Activated T-helper 1 cell treated with anti-CD3 and anti-CD28 coated beads, Interleukin-12 subunit alpha, Interleukin-12 subunit beta, Interleukin-2, Interleukin-4 antibody, amounts not matched to agents 30 ng/mL and 10 ng/mL and 1 ng/mL, durations not matched to agents 14 hours and 24 hours and 36 hours (primary cell): ENCODE results near the gene DDC. TPM values are rescaled to one million over a fixed set of nuclear protein-coding genes. Genes with fewer than 3 reads are reported as not detected.
"Not testable (repeated sequence)": the region's sequence is repeated elsewhere in the genome, so short reads cannot be mapped to it uniquely, and the experiment has no call there.

Experiments
- DNase-seq: peaks from one replicate; pipeline ENCODE4 v3.0.0; 2021; ENCODE audit warnings: low spot score
- H3K27ac Mint-ChIP-seq: one replicate; pipeline ENCODE4 v1.8.0; 2021; ENCODE audit warnings: mild to moderate bottlenecking, mixed read lengths
- H3K27me3 Mint-ChIP-seq: one replicate; pipeline ENCODE4 v1.8.0; 2022; ENCODE audit warnings: mild to moderate bottlenecking, moderate library complexity, mixed read lengths; ENCODE audit not compliant: insufficient read depth
- H3K36me3 Mint-ChIP-seq: one replicate; pipeline ENCODE4 v1.8.0; 2021; ENCODE audit warnings: low read depth, mixed read lengths
- H3K4me1 Mint-ChIP-seq: one replicate; pipeline ENCODE4 v1.8.0; 2021; ENCODE audit warnings: low read depth, mixed read lengths
- H3K4me3 Mint-ChIP-seq: one replicate; pipeline ENCODE4 v1.8.0; 2021; ENCODE audit warnings: mild to moderate bottlenecking, moderate library complexity, mixed read lengths
- H3K9me3 Mint-ChIP-seq: one replicate; pipeline ENCODE4 v1.8.0; 2021; ENCODE audit warnings: mixed read lengths
- intact Hi-C: fragments of 100-400 bp; cut with micrococcal nuclease; formaldehyde crosslinking; loops from one replicate; pipeline ENCODE4 v1.15.1; 2024
- total RNA-seq: library from RNA; stranded (reverse); gene quantifications from 2 replicates; pipeline ENCODE4 v1.2.3, GENCODE V29; 2022

DDC gene
- total RNA-seq, 1 donor from 2014 or later, result not detected

DNA sequence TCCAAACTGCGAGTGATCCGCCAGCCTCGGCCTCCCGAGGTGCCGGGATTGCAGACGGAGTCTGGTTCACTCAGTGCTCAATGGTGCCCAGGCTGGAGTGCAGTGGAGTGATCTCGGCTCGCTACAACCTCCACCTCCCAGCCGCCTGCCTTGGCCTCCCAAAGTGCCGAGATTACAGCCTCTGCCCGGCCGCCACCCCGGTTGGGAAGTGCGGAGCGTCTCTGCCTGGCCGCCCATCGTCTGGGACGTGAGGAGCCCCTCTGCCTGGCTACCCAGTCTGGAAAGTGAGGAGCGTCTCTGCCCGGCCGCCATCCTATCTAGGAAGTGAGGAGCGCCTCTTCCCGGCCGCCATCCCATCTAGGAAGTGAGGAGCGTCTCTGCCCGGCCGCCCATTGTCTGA lies 106.0 kb downstream of the DDC start:
- H3K27ac Mint-ChIP-seq, H3K4me1 Mint-ChIP-seq, H3K4me3 Mint-ChIP-seq, intact Hi-C loops, H3K36me3 Mint-ChIP-seq, H3K9me3 Mint-ChIP-seq, DNase-seq: not testable (repeated sequence)
- H3K27me3 Mint-ChIP-seq, result peaks cover 24% of the 10 kb centered on the region

DNA sequence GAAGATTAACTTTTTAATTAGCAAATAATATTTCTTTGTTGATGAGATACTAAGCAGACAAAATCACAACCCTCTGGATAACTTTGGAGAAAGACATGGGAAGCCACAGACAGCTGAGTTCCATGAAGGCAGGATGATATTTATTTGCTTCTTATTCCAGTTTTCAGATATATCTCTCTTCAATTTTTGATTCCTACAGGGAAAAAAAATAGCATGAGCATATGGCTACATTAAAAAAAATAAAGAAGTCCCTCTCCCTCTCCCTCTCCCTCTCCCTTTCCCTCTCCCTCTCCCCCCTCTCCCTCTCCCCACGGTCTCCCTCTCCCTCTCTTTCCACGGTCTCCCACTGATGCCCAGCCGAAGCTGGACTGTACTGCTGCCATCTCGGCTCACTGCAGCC lies 106.6 kb downstream of the DDC start:
- DNase-seq, intact Hi-C loops, H3K36me3 Mint-ChIP-seq, H3K27ac Mint-ChIP-seq, H3K9me3 Mint-ChIP-seq, H3K4me1 Mint-ChIP-seq, H3K4me3 Mint-ChIP-seq: not testable (repeated sequence)
- peaks cover 27% of the 10 kb centered on the region for H3K27me3 Mint-ChIP-seq

DNA sequence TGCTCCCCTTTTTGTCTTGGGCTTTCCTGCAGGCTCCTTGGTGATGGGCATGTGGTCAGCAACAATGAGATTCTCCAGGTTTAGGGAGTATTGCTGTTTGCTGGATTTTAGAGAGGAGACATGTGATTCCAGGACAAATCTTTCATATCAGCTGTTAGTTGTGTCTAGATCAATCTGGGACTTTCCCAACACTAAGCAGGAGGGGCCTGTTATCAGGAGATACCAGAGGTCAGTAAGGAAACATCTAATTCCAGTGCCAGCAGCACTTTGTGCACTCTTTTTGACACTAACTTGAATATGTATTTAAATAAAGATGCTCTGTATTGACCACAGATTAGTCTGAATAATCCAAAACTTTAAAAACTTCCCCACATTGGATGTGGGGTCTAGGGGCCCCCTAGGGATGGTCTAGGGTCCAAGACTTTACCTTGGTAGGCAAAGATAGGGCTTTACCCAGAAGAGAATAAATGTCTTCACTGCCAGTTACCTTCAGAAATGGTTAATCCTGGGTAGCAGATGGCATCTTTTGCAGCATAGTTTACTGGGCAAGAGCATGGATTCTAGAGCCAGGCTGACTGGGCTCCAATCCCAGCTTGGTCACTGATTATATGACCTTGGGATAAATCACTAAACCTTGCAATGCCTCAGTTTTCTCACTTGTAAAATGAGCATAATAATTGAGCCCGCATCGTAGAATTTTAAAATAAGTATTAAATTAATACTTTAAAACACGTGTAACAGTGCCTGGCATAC lies 108.7 kb downstream of the DDC start:
- H3K27ac Mint-ChIP-seq, result no peak overlapping the region
- H3K4me1 Mint-ChIP-seq, result no peaks in the 10 kb centered on the region
- peaks cover 1% of the 10 kb centered on the region for H3K36me3 Mint-ChIP-seq
- peaks cover 31% of the 10 kb centered on the region for H3K27me3 Mint-ChIP-seq
- H3K9me3 Mint-ChIP-seq, result no peaks in the 10 kb centered on the region
- DNase-seq, result no peak
- intact Hi-C loops, result no loop called here
- H3K4me3 Mint-ChIP-seq, result no peak overlapping the region

DNA sequence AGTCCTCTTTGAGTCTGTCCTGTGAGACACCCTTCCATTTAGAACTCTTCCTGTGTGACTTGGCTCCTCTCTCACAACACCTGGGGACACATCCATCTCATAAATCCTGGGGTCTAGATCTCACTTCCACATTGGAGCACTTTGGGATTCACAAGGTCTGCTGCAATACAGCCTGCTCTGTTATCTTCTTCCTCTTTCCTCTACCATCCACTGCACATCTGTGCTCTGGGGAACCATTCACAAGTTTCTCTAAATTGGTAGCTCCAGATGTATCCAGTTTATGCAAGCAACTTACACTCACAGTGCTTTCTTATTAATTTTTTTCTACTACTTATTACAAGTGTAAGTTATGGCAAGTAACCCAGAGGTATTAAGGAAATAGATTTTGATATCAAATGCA lies 109.5 kb downstream of the DDC start:
- intact Hi-C loops, result no loop called here
- H3K36me3 Mint-ChIP-seq, result peaks cover 1% of the 10 kb centered on the region

DNA sequence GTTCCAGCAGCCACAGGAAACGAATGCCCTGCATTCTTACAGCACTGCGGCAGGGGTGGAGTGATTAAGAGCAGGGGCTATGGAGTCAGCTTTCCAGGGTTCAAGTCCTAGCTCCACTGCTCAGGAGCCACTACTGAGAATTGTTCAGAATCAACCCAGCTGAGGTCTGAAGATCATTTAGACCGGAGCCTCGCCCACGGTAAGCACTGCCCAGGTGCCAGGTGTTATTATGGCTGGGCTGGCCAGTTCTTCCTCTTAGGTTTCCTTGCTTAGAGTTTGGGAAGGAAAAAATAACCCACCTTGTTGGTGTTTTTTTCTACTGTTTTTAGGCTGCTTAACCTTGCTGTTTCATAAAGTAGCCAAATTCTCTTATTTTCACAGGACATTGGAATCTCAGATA lies 110.2 kb downstream of the DDC start:
- DNase-seq, result no peak
- Mint-ChIP-seq H3K9me3 (no peaks in the 10 kb centered on the region), H3K27me3 (peaks cover 30% of the 10 kb centered on the region), H3K4me3 (no peak overlapping the region), H3K36me3 (peaks cover 3% of the 10 kb centered on the region), H3K27ac (no peak overlapping the region), H3K4me1 (peaks cover 8% of the 10 kb centered on the region)
- intact Hi-C loops, result no loop called here

More for the DNA sequence above, 109.5 kb downstream of the DDC start:
- DNase-seq, result no peak
- H3K27ac Mint-ChIP-seq, result no peak overlapping the region
- peaks cover 30% of the 10 kb centered on the region for H3K27me3 Mint-ChIP-seq
- no peak overlapping the region for H3K4me3 Mint-ChIP-seq
- peaks cover 8% of the 10 kb centered on the region for H3K4me1 Mint-ChIP-seq
- no peaks in the 10 kb centered on the region for H3K9me3 Mint-ChIP-seq

DNA sequence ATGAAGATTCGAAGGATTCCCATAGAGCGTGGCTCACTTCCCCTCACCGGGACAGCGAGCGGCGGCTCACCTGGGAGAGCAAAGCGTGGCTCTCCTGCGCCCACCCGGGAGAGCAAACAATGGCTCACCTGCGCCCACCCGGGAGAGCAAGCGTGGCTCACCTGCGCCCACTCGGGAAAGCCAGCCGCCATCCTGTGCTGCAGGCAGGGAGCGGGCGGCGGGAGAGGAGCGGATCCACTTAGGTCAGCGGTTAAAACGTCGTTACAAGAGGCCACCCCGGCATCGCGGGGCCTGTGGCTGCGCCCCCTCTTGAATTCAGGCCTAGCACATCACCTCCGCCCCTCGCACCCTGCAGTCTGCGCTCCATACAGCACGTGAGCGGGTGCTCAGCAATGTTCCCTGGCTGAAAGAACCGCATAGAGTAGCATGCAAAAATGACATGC lies 114.6 kb downstream of the DDC start:
- no peak for DNase-seq
- intact Hi-C loops, result loop anchor here (1.0 kb wide), 2 partner anchors 145 to 673 kb away; no protein-coding TSS in a partner anchor
- Mint-ChIP-seq H3K4me1 (peaks cover 37% of the 10 kb centered on the region), H3K27me3 (peaks cover 17% of the 10 kb centered on the region), H3K27ac (peak overlapping the region; percentile 83), H3K4me3 (peak overlapping the region; percentile 92), H3K36me3 (peaks cover 16% of the 10 kb centered on the region), H3K9me3 (no peaks in the 10 kb centered on the region)

DNA sequence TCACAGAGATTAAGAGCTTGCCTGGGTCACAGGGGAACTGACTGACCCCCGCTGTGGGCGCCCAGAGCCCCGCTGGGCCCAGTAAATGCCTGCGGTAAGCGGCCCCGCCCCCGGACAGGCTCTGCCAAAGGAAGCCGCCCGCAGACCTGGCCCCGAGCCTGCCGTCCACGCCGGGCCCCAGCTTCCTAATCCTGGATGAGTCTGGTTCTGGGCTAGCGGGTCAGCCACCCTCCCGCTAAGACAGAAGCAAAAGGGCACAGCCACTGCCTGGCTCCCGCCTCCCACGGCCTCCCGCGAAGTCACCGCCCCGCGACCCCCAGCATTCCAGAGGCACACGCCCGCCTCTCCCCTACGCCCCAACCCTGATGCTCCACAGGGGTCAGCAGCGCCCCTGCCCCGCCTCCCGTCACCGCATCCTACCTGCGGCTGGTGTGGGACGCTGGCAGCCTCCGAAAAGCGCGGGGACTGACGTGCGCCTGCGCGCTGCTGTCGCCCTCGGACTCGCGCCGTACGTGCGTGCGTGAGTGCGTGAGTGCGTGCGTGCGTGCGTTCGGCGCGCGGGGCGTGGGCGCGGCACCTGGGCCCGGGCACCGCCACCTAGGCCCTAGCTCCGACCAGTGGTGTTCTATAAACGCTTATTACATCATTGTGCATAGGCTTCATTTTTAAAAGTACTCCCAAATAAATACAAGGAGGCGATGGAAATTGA lies 115.2 kb downstream of the DDC start, which contains the start of gene FIGNL1:
Gene FIGNL1, minus strand, starts transcription at position 470 of the 709 bp plus-strand sequence. CDS start 3,063 bp downstream, outside the sequence.
- peak within 1 kb of the TSS; percentile 92 for H3K4me3 Mint-ChIP-seq
- DNase-seq, result peak; percentile 81
- no peaks in the 10 kb centered on the region for H3K9me3 Mint-ChIP-seq
- peaks cover 15% of the 10 kb centered on the region for H3K27me3 Mint-ChIP-seq
- intact Hi-C loops, result loop anchor here (1.0 to 5.0 kb wide), 14 partner anchors 18 to 673 kb away; no protein-coding TSS in a partner anchor
- H3K36me3 Mint-ChIP-seq, result peaks cover 21% of the 10 kb centered on the region
- H3K27ac Mint-ChIP-seq, result peak within 1 kb of the TSS; percentile 90
- H3K4me1 Mint-ChIP-seq, result peaks cover 42% of the 10 kb centered on the region

DNA sequence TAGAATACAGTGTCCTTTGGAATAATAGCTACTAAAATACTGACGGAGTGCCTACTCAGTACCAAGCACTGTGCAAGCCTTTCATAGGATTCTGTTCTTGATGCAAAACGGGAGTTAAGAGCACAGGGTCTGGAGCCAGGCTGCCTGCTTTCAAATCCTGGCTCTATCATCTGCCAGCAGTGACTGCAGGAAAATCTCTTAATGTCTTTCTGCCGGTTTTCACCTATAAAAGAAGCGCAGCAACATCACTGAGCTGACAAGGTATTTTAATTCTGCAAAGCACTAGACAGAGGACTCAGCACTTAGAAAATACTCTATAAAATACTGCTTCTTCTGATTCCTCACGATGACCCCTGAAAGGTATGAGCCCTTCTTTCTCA lies 115.7 kb downstream of the DDC start:
- intact Hi-C loops, result loop anchor here (1.0 to 5.0 kb wide), 12 partner anchors 19 to 383 kb away; no protein-coding TSS in a partner anchor
- Mint-ChIP-seq H3K4me1 (peaks cover 42% of the 10 kb centered on the region), H3K36me3 (peaks cover 23% of the 10 kb centered on the region), H3K9me3 (no peaks in the 10 kb centered on the region), H3K4me3 (peak overlapping the region; percentile 92), H3K27me3 (peaks cover 11% of the 10 kb centered on the region), H3K27ac (peak overlapping the region; percentile 45)
- no peak for DNase-seq

DNA sequence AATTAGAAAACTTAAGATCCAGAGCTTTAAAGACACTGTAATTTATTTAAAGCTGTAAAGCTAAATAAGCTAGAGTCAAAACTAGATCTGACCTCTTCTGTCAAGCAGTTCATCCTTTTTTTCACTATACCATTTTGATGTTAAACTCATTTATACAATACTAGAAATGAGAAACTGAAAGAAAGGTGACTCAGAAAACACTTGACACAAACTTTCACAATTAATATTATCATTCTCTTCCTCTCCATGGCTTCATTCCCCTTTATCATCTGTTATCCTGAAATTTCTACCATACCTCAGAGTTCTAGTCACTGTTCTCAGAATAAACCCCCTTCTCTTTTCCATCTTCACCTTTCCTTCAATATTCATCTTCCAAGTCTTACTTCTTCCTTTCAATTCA lies 116.4 kb downstream of the DDC start:
- peak overlapping the region; percentile 45 for H3K27ac Mint-ChIP-seq
- no peaks in the 10 kb centered on the region for H3K9me3 Mint-ChIP-seq
- peaks cover 28% of the 10 kb centered on the region for H3K36me3 Mint-ChIP-seq
- DNase-seq, result no peak
- H3K4me3 Mint-ChIP-seq, result peak overlapping the region; percentile 92
- intact Hi-C loops, result loop anchor here (1.0 to 5.0 kb wide), 14 partner anchors 19 to 383 kb away; no protein-coding TSS in a partner anchor
- H3K27me3 Mint-ChIP-seq, result peaks cover 8% of the 10 kb centered on the region
- H3K4me1 Mint-ChIP-seq, result peaks cover 48% of the 10 kb centered on the region

DNA sequence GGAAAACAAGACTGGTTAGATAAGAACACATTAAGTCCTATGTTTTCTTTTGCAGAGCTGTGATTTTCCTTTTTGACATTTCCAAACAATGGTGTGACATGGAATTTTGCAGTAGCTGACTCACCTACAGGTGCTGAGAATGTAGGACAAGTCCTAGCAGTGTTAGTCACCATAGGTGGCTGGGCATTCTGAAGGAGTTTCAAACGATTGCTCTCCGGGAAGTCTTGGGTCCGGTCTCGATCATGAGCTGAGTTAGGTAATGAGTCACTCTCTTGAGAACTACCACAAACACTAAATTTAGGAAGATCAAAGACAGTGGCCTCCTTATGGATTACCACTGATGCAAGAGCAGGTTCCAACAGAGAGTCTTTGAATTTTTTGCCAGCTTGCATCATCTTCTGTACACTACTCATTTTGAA lies 118.7 kb downstream of the DDC start:
- peaks cover 34% of the 10 kb centered on the region for H3K36me3 Mint-ChIP-seq
- H3K9me3 Mint-ChIP-seq, result no peaks in the 10 kb centered on the region
- DNase-seq, result no peak
- H3K4me3 Mint-ChIP-seq, result peak overlapping the region; percentile 21
- no peaks in the 10 kb centered on the region for H3K27me3 Mint-ChIP-seq
- H3K27ac Mint-ChIP-seq, result peak overlapping the region; percentile 78
- intact Hi-C loops, result loop anchor here (5.0 kb wide), 1 partner anchor 74 kb away; no protein-coding TSS in a partner anchor
- H3K4me1 Mint-ChIP-seq, result peaks cover 49% of the 10 kb centered on the region

DNA sequence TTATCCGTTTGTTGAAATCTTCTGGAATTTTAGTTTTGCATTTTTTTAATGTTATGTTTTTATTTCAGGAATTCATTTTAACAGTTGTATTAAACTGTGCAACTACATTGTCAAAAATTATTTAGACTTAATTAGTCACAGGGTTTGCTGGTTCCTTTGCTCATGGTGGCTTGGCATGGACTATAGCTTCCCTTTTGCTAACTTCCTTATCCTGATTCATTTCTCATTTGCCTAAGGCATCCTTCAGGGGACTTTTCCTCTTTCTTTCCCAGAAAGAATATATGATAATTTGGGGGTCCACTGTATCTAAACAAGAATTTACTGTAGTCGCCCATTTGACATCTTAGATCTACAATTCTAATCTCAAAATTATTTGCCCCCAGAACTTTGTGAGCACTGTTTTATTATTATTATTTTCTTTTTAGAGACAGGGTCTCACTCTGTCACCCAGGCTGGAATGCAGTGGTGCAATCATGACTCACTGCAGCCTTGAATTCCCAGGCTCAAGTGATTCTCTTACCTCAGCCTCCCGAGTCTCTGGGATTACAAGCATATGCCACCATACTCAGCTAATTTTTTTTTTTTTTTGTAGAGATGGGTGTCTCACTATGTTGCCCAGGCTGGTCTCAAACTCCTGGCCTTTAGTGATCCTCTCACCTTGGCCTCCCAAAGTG lies 128.9 kb downstream of the DDC start:
- H3K4me3 Mint-ChIP-seq, result no peak overlapping the region

DNA sequence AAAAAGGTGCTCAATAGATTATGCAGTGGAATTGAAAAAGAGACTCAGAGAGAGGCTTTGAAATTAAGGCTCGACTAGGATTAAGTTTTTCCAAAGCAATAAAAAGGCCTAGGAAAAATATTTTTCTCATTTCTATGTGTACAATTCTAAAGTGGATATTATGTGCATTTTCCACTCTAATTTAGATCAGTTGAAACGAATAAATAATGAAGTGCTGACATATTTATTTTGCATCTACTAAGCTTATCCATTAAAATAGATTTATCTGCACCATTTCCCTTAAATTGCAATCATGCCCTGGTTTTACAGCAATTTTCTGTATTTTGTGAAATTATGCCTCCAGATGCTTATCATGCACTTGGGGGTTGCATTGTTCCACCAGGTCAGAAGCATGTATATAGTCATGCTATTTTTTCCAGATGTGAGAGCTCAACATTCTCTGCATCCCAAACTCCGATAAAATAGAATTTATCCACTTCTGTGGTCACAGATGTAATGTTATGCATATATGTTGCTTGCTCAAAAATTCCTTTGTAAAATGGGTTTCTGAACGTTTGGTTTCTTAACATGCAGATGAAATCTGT lies 133.4 kb downstream of the DDC start:
- H3K9me3 Mint-ChIP-seq, result no peaks in the 10 kb centered on the region
- H3K27ac Mint-ChIP-seq, result no peak overlapping the region
- H3K36me3 Mint-ChIP-seq, result peaks cover 6% of the 10 kb centered on the region
- H3K4me3 Mint-ChIP-seq, result no peak overlapping the region
- intact Hi-C loops, result no loop called here
- DNase-seq, result no peak
- H3K4me1 Mint-ChIP-seq, result no peaks in the 10 kb centered on the region
- no peaks in the 10 kb centered on the region for H3K27me3 Mint-ChIP-seq

More for the DNA sequence above, 128.9 kb downstream of the DDC start:
- Mint-ChIP-seq H3K36me3 (peaks cover 21% of the 10 kb centered on the region), H3K9me3 (no peaks in the 10 kb centered on the region), H3K4me1 (no peaks in the 10 kb centered on the region), H3K27me3 (no peaks in the 10 kb centered on the region), H3K27ac (no peak overlapping the region)
- no peak for DNase-seq
- intact Hi-C loops, result no loop called here
